ENCODE measurements around the gene NR2C1.

DNA sequence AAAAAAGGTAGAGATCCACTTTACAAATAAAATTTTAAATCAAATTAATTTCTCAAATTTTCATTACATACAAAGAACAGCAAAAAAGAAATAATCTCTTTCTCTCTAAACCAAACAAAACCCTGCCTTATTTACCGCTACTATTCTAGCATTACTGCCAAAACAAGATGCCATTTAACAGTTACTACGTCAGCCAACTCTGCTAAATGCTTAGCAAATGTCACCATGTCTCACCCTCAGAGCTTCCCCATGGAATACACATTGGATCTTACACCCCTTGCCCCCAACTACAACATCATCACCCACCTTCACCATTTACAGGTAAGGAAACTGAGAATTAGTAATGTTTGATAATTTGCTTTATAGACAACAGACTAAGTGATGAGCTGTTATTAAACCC lies 23.0 kb upstream of the NR2C1 start:
- TF ChIP-seq, protein P1, sequence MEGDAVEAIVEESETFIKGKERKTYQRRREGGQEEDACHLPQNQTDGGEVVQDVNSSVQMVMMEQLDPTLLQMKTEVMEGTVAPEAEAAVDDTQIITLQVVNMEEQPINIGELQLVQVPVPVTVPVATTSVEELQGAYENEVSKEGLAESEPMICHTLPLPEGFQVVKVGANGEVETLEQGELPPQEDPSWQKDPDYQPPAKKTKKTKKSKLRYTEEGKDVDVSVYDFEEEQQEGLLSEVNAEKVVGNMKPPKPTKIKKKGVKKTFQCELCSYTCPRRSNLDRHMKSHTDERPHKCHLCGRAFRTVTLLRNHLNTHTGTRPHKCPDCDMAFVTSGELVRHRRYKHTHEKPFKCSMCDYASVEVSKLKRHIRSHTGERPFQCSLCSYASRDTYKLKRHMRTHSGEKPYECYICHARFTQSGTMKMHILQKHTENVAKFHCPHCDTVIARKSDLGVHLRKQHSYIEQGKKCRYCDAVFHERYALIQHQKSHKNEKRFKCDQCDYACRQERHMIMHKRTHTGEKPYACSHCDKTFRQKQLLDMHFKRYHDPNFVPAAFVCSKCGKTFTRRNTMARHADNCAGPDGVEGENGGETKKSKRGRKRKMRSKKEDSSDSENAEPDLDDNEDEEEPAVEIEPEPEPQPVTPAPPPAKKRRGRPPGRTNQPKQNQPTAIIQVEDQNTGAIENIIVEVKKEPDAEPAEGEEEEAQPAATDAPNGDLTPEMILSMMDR (conservative IDR thresholded peaks at IDR 0.05), result no peak
- no peak for TF ChIP-seq ZFX (IDR thresholded peaks at IDR 0.05)

All from C4-2B (cell line).